Measurements from ENCODE around the gene ACTA2.
"Not testable (repeated sequence)": the region's sequence is repeated elsewhere in the genome, so short reads cannot be mapped to it uniquely, and the experiment has no call there.

The ACTA2 gene

DNA sequence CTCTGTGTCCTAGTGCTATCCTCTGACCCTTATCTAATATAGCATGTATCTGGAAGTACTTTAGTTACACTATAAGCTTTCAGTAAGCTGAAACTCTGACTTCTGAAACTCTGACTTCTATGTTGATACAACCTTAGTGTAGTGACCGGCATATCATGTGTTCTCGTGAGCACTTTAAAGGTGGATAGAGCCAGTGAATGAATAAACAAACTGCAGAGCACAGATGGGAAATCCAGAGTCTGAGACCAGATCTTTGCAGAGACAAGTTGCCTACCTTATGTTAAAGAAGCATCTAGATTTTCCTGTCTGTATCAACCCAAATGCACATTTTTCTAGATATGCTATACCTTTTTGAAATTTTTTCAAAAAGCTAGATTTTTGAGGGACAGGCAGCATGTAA is 3.5 kb downstream of the ACTA2 start:
- no peak for DNase-seq

DNA sequence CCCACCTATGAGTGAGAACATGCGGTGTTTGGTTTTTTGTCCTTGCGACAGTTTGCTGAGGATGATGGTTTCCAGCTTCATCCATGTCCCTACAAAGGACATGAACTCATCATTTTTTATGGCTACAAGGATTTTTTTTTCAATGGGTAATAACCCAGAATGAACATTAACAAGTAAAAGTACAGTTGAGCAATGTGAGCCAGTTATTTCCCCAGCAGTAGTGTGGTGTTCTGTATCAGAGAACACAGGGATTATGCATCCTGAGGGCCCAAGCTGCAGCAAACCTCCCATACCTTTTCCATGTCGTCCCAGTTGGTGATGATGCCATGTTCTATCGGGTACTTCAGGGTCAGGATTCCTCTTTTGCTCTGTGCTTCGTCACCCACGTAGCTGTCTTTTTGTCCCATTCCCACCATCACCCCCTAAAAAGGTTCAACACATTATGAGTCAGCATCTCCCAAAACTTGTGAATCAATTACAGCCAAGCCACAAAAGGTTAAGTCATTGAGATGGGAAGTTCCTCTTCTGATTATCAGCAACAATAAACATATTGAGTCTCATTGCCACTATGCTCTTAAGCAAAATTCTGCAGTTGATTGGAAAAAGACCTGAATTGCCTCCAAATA is 5.5 kb downstream of the ACTA2 start:
- no peak for DNase-seq

DNA sequence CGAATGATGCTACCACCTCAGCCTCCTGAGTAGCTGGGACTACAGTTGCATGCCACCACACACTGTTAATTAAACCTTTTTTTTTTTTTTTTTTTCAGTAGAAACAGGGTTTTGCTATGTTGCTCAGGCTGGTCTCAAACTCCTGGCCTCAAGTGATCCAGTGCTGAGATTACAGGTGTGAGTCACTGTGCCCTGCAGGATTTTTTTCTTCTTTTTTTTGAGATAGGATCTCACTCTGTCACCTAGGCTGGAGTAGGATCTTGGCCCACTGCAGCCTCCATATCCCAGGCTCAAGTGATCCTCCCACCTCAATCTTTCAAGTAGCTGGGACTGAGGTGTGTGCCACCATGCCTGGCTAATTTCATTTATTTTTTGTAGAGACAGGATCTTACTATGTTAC is 6.4 kb downstream of the ACTA2 start:
- no peak for DNase-seq

DNA sequence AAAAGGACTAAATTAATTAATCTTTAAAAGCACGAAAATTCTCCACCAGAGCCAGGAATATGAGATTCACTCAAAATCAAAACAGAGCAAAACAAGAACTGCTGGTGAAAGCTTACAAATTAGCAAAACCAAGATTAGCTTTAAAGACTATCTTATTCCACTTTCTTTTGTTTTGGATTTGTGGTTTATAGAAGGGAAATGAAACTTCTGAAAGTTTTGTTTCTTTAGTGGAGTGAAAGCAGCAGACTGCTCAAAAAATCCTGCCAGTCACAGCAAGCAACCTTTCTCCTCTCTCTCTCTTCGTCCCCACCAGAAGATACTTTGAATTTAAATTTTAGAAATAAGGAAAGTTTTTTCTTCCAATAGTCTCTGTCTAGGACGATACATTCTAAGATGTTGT is 7.8 kb downstream of the ACTA2 start:
- no peak for DNase-seq

DNA sequence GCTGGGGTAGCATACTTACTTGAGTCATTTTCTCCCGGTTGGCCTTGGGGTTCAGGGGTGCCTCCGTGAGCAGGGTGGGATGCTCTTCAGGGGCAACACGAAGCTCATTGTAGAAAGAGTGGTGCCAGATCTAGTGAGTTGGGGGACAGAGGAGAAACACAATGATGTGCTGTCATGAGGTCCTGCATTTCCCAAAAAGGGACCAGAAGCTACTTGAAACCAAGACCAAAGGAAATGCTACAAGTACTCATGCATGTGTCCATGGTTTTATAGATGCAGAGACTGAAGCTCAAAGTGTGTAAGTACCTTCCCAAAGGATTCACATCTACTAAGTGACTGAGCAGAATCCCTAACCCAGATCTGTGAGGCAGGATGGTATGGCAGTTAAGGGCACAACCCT is 8.8 kb downstream of the ACTA2 start:
- DNase-seq, result no peak

DNA sequence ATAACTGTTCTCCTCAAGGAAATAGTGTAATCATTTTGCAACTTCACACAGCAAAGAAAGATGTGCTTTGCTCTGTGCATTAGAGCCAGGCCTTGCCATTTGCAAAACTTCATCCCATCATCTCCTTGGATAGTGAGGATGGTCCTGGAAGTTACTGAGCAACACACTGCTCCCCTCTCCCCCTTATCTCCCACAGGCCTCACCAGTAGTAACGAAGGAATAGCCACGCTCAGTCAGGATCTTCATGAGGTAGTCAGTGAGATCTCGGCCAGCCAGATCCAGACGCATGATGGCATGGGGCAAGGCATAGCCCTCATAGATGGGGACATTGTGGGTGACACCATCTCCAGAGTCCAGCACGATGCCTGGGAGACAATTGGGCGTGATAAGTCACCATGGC is 11.5 kb downstream of the ACTA2 start:
- no peak for DNase-seq

DNA sequence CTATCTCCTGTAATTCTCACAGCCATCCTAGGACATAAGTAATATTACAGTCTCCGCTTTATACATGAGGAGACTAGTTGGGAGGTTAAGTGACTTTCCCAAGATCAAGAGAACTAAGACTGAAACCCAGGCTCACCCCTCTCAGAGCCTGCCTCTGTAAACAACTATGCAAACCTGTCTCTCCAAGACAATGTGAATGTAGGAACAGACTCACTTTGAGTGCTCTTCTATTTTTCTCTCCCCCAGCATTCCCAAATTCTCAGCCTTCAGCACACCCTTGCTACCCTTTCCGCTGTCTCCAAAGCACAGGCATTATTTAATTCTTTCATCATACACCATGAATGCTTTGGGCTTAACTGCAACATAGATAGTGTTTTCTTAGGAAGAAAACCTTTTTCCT is 13.6 kb downstream of the ACTA2 start:
- no peak for DNase-seq

DNA sequence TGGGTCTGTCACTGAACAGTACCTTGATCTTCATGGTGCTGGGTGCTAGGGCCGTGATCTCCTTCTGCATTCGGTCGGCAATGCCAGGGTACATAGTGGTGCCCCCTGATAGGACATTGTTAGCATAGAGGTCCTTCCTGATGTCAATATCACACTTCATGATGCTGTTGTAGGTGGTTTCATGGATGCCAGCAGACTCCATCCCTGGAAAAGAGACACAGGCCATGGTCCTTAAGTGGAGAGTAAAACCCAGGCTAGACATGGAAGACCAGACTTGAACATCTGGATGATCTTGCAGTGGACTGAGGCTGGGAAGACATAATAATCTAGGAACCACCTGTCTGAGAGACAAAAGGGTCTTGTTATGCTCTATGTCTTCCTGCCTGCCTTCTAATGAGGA is 14.5 kb downstream of the ACTA2 start:
- DNase-seq, result no peak

DNA sequence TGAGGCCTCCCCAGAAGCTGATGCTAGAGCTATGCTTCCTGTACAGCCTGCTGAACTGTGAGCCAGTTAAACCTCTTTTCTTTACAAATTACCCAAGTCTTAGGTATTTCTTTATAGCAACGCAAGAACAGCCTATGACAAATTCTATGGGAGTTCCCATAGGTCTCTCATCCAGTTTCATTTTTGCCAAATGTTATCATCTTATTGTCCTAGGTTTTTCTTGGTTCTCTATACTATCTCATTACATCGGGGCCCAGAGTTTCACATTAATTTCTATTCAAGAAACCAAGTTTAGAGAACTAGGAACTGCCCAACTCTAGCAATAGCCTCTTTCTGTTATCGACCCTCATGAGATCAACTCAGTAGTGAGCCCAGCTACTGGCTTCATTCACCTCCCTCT is 15.9 kb downstream of the ACTA2 start:
- DNase-seq, result no peak

DNA sequence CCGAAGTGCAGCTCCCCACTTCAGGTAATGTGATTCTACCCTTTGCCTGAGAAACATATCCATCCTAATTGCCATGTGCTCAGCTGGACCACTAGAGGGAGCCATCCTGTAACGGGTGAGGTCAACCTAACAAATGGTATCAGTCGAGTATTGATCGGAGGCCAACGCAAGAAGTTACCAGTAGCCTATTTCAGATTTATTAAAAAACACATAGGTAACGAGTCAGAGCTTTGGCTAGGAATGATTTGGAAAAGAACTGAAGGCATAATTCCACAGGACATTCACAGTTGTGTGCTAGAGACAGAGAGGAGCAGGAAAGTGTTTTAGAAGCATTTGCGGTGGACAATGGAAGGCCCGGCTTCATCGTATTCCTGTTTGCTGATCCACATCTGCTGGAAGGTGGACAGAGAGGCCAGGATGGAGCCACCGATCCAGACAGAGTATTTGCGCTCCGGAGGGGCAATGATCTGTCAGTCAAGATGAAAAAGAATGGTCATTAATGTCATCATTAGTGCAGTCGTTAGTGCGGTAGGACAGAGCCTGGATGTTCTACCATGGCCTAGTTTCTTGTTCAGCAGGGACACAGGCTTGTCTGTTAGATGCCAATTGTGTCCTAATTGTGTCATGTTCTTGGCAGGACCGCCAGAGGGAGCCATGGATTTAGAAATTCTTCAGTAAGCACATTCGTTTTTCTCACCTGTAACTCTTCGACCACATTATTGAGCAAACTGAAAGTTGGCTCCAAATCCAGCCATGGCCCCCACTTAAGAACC is 17.5 kb downstream of the ACTA2 start:
- DNase-seq, result peak; percentile 82

DNA sequence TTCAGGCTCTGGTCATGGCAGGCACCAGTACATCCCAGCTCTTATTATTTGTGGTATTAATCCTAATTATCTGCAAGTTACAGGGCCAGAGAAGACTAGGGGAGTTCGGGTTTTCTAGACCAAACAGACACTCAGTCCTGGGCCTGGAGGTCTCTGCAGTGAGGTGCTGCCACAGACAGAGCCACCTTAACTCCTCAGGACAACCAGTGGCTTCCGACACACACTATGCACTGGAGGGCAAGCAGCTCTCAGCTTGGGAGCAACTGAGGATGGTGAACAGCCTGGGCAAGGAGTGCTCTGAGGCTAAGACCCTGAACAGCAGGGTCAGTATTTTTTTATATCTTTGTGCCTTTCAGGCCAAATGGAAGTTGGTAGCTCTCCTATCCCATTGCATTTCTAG is 19.0 kb downstream of the ACTA2 start:
- DNase-seq, result no peak

DNA sequence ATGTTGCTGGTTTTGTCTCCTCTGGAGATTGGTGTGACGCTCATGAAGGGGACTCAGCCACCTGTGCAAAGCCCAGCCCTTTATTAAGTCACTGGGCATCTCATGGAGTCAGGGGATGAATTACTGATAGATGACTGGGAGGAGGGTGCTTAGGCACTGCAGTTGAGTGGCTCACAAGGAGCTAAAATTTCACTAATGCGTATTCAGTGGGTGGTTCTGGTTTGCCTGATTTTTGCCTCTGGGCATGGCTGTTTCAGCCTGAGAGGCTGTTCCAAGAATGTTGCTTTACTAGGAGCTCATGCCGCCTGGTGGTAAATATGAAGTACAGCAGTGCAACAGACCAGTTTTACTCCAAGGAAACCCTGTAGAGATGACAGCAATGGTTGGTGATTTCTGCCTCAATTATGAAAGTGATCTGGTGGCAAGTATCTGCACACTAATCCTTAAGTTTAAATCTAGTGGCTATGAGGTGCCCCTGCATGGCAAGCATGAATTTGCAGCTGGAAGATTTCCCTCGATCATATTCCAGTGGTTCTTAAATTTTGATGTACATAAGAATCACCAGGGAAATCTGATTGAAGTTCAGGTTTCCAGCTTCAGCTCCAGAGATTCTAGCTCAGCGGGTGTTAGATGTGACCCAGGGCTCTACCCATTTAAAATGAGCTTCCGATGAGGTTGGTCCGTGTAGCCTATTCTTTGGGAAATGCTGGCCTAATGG is 19.9 kb downstream of the ACTA2 start:
- DNase-seq, result peak; percentile 62

DNA sequence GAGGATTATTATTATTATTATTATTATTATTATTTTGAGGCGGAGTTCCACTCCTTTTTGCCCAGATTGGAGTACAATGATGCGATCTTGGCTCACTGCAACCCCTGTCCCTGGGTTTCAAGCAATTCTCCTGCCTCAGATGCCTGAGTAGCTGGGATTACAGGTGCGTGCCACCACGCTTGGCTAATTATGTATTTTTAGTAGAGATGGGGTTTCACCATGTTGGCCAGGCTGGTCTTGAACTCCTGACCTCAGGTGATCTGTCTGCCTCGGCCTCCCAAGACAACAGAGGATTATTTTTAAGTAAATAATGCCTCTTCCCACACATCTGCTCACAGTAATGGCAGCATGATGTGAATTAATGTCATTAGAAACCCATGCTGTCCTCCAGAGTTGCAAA is 20.5 kb downstream of the ACTA2 start:
- DNase-seq, result not testable (repeated sequence)

DNA sequence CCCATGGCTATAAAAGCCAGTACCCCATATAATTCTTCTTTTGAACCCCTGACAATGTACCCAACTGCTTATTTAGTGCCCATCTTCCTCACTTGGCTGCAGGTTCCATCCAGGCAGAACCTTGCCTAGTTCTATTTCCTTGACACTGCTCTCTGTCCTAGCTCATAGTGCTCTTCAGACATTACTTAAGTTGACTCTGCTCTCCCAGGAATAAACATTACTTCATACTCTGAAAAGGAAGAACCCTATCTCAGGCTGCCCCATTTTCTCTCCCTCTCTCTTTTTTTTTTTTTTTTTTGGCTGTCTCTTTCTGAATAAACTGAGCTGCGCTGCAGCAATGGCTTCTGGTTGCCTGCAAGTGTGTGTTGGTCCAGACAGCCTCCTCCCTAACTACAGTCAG is 21.0 kb downstream of the ACTA2 start:
- DNase-seq, result no peak

DNA sequence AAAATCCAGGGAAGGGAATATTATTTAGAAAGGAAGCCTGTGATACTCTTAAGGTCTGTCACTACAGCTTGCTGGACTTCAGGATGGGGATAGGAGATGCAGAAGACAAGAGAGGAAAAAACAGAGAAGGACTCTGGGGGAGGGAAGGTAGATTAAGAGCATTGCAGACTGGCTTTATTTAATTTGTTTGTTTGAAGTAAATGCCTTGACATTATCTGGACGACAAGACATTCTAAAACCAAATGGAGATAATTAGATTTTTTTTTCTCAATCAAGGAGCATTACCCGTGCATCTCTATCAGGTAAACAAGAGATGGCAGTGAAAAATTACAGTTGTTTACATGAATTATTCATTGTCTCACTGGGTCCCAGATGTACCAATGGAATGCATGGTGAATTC is 24.3 kb downstream of the ACTA2 start:
- no peak for DNase-seq

DNA sequence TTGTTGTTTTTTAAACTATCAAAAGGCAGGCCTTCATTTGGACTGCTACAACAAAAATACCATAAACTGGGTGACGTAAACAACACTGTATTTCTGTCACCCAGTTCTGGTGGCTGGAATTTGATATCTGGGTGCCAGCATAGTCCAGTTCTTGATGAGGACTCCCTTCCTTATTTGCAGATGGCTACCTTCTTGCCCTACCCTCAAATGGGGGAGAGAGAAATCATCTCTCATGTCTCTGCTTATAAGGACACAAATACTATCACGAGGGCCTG is 25.2 kb downstream of the ACTA2 start:
- DNase-seq, result no peak

DNA sequence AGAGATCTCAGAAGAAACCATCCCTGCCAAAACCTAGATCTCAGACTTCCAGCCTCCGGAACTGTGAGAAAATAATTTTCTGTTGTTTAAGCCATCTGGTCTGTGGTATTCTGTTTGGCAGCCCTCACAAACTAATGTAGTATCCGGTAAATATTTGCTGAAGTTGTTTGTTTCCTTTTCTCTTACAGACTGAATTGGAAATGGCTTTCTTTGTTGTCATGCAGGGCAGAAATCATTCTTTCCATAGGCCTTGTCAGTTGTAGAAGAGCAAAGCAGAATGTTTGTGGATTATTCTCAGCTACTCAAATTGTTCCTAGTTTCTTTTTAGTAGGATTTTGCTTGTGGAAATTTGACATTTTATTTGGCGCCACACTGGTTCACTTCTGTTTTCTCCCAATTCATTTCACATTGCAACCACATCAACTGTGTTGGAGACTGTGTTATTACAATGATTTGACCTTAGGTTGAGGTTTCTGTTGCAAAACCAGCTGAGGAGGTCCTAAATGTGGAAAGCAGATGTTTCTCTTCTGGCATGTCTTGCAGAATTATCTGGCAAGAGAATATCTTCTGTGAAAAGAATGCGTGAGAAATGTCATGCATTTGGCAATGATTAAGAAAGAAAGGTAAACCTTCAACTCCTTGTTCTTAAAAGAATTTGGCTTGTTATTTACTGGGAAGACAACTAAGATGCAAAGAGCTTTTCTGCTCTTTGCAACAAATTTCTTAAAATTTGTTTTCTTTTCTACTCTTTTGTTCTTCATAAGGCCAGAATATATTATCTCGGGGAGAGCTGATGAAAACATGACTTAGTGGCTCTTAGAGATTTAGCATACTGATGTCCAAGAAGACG is 25.8 kb downstream of the ACTA2 start:
- no peak for DNase-seq

DNA sequence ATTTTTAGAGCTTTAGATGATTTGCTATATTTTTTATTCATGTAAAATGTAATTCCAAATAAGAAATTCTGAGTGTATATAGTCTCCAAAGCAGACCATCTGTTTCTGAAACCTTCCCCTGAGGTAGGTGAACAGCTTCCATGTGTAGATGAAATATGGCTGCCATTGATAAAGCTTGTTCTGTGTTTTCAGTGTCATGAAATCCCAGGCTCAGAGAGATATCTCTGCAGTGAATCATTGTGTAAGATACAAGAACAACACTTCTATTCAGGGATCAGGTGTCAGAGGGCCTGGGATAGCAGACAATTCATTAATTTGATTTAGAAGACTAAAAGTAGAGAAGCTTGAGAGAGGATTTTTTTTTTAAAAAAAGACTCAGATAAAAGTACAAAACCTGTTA is 29.1 kb downstream of the ACTA2 start:
- no peak for DNase-seq

DNA sequence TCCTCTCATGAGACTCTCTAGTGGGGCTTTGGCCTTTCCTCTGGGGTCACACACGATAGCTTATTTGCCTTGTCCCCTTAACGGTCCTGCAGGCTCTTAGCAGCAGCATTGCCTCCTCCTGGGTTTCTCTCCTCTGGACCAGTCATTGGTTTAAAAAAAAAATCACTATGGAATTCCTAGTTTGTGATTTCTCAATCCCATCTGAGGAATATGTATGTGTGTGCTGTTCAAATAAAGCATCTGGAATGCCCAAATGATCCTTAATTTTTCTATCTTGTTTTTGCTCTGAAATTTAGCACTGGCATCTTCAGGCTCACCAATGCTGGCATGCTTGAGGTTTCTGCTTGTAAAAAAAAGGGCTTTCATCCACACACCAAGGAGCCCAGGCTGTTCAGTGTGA is 30.5 kb downstream of the ACTA2 start:
- DNase-seq, result no peak

DNA sequence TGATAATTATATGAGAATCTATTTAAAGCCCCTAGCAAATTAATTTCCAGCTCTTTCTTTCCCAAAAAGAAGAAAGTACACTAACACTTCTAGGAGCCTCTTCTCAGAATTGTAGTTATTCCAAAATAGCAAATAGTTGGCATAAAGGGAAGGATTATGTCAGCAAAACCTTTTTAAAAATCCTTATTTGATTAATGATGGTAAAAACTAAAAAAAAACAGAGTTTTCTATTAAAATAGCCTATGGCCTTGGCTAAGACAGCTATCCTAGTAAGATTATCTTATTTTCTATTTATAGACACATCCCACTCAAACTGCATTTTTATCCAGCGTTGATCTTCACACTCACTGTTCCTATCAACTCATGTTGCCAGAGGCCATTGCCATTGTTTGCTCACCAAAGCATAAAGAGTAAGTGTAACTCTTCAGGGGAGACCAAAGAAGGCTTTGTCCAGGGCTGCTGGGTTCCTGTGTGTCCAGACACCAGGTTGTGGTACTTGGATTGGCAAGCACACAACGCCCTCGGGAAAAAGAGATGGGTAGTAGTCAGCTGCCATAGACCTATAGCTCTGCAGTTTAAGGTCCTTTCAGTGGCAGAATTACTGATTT is 31.5 kb downstream of the ACTA2 start:
- no peak for DNase-seq

DNA sequence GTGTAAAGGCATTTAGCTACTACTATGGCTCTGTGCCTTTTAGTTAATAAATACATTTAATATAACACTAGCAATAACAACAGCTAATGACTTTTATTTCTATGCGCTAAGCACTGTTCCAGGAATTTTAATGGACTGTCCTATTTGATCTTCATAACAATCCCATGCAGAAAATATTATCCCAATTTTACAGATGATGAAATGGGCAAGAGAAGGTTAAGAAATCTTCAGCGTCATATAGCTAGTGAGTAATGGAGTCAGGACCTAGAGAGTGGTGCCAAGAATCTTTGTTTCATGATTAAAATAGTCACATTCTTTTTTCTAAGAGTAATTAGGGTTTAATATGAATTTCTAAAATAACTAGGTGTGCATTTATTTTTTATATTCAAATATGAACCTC is 32.4 kb downstream of the ACTA2 start:
- DNase-seq, result no peak

DNA sequence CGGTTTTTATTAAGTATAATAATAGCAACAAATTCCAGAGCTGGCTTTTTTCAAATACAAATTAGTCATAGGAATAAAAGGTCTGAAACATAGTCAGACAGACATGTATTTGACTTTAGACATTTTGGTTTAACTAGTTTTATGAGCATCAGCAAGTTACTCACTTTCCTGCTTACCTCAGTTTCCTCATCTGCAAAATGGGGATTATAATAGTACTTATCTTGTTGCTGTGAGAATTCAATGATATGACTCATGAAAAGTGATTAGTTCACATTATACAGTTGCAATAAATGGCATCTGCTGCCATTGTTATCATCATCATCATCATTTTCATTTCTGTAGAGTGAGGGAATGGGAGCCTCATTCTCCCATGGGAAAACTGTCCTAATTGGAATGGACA is 33.5 kb downstream of the ACTA2 start:
- no peak for DNase-seq

DNA sequence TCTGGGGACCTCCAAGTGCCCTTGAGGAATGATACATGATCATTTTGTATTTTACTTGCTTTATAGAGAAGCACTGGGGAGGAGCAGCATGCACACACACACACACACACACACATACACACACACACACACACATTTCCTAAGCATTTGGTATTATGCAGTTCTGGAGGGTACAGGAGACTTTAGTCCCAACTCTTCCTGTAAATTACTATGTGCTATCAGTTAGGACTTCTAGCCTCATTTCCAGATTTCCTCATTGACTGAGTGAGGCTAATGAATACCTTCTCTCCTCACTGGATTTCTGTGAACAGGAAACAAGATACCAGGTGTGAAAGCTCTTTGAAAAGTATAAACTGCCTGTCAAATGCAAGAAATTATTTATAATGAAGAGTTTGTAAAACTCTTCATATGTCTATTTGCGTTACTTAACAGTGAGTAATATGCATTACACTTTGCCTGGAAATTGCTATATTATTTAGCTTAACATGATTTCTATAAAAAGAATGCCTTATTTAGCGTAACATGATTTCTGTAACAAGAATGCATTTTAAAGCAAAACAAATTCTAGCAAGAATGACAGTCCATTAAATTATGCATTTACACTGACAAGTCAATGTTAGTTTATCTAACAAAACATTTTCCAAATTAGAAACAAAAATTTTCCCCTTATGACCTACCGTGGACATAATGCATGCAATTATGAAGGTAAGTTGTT is 34.2 kb downstream of the ACTA2 start:
- DNase-seq, result no peak
